ENCODE data around the gene RNF141.

Gene RNF141

GRCh38 chr11:10522276-10522675, 18.7 kb downstream of the RNF141 start:
- DNase-seq (ENCODE audit: low read depth): no peak

GRCh38 chr11:10520562-10520961, 20.4 kb downstream of the RNF141 start:
- DNase-seq (ENCODE audit: low read depth): no peak

GRCh38 chr11:10519630-10520029, 21.4 kb downstream of the RNF141 start:
- DNase-seq (ENCODE audit: low read depth): no peak

GRCh38 chr11:10518891-10519290, 22.1 kb downstream of the RNF141 start:
- no peak for DNase-seq (ENCODE audit: low read depth)

- DNase-seq (ENCODE audit: low read depth): no peak
These were observed 22.9 kb downstream of the RNF141 start for GRCh38 chr11:10518123-10518522.

- no peak for DNase-seq (ENCODE audit: low read depth)
These were observed 25.6 kb downstream of the RNF141 start for GRCh38 chr11:10515418-10515817.

- no peak for DNase-seq (ENCODE audit: low read depth)
These were observed 26.3 kb downstream of the RNF141 start for GRCh38 chr11:10514709-10515108.

GRCh38 chr11:10514202-10514601, 26.8 kb downstream of the RNF141 start:
- DNase-seq (ENCODE audit: low read depth): no peak

- no peak for DNase-seq (ENCODE audit: low read depth)
These were observed 29.8 kb downstream of the RNF141 start for GRCh38 chr11:10511181-10511621.

- no peak for DNase-seq (ENCODE audit: low read depth)
These were observed 35.0 kb downstream of the RNF141 start for GRCh38 chr11:10506008-10506370.

- DNase-seq (ENCODE audit: low read depth): no peak
These were observed 35.5 kb downstream of the RNF141 start for GRCh38 chr11:10505278-10506007.

- no peak for DNase-seq (ENCODE audit: low read depth)
These were observed 36.5 kb downstream of the RNF141 start for GRCh38 chr11:10504490-10504889.

GRCh38 chr11:10503777-10504480, 37.1 kb downstream of the RNF141 start:
- no peak for DNase-seq (ENCODE audit: low read depth)

- DNase-seq (ENCODE audit: low read depth): no peak
These were observed 37.8 kb downstream of the RNF141 start for GRCh38 chr11:10503221-10503620.

GRCh38 chr11:10502770-10503169, 38.2 kb downstream of the RNF141 start:
- DNase-seq (ENCODE audit: low read depth): no peak

- DNase-seq (ENCODE audit: low read depth): no peak
These were observed 38.8 kb downstream of the RNF141 start for GRCh38 chr11:10502065-10502680.

- DNase-seq (ENCODE audit: low read depth): no peak
These were observed 40.0 kb downstream of the RNF141 start for GRCh38 chr11:10500757-10501684.

- DNase-seq (ENCODE audit: low read depth): no peak
These were observed 40.9 kb downstream of the RNF141 start for GRCh38 chr11:10499874-10500601.

GRCh38 chr11:10499452-10499851, 41.5 kb downstream of the RNF141 start:
- no peak for DNase-seq (ENCODE audit: low read depth)

- no peak for DNase-seq (ENCODE audit: low read depth)
These were observed 42.3 kb downstream of the RNF141 start for GRCh38 chr11:10498426-10499250.

GRCh38 chr11:10498022-10498400, 43.0 kb downstream of the RNF141 start:
- no peak for DNase-seq (ENCODE audit: low read depth)

Measured in activated T-cell treated with anti-CD3 and anti-CD28 coated beads for 1 hour (primary cell).